NCI-H2196 treated with DMSO at 0.1 percent for 48 hours (cell line): ENCODE measurements around the gene VMP1.
"Not testable (repeated sequence)": the region's sequence is repeated elsewhere in the genome, so short reads cannot be mapped to it uniquely, and the experiment has no call there.

Experiments
- DNase-seq: peaks from one replicate; lab custom pipeline; 2025; ENCODE audit not compliant: unreplicated experiment; lab: John Stamatoyannopoulos, UW

VMP1 gene

DNA sequence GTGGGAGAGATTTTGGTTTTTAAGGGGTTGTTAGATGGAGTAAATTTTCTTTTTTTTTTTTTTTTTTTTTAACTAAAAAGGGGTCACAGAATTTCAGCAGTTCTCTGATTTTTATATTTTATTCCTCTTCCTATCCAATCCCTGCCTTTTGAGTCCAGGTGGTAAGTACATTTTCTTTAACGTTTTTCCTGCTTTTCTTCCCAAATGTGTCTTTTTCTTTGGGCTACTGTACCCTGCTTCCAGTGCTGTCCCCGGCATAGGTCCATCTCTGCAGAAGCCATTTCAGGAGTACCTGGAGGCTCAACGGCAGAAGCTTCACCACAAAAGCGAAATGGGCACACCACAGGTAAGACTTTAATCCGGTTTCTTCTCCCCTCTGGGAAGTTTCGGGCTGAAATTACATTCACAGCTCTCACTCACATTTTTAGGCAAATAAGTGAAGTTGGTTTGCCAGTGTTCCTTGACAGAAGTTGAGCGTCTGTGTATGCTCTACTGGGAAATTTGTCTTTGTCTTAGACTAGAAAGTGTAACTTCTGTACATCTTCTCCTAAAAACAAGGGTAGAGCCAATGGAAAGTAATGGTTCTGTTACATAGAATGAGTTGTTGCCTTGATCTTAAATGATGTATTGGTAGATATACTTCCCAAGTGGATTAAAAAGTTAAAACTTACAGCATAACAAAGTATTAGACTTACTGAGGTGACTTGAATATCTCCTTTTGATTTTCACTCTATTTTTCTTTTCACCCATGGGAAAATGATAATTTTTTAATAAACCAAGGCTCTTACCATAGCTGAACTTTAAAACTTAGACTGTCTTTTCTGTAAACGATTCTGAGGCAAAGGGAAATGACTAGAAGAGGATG lies 130.8 kb downstream of the VMP1 start:
- no peak for DNase-seq

GRCh38 chr17:59839651-59840328 lies 132.3 kb downstream of the VMP1 start:
- no peak for DNase-seq

GRCh38 chr17:59840329-59841090 lies 133.1 kb downstream of the VMP1 start:
- DNase-seq, result no peak

GRCh38 chr17:59841091-59841881 lies 133.8 kb downstream of the VMP1 start:
- DNase-seq, result not testable (repeated sequence)

DNA sequence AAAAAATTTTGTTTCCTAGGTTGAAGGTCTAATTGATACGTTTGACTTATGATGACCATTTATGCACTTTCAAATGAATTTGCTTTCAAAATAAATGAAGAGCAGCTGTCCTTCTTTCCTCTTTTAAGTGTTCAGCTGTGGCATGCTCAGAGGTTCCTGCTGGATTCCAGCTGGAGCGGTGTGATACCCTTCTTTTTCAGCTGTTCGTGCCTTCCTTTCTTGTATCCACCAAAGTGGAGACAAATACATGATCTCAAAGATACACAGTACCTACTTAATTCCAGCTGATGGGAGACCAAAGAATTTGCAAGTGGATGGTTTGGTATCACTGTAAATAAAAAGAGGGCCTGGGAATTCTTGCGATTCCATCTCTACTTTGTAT lies 134.4 kb downstream of the VMP1 start:
- not testable (repeated sequence) for DNase-seq

GRCh38 chr17:59842901-59843652 lies 135.6 kb downstream of the VMP1 start:
- DNase-seq, result no peak

GRCh38 chr17:59844884-59845594 lies 137.6 kb downstream of the VMP1 start:
- DNase-seq, result no peak

GRCh38 chr17:59845595-59846393 lies 138.3 kb downstream of the VMP1 start:
- peak; percentile 91 for DNase-seq

DNA sequence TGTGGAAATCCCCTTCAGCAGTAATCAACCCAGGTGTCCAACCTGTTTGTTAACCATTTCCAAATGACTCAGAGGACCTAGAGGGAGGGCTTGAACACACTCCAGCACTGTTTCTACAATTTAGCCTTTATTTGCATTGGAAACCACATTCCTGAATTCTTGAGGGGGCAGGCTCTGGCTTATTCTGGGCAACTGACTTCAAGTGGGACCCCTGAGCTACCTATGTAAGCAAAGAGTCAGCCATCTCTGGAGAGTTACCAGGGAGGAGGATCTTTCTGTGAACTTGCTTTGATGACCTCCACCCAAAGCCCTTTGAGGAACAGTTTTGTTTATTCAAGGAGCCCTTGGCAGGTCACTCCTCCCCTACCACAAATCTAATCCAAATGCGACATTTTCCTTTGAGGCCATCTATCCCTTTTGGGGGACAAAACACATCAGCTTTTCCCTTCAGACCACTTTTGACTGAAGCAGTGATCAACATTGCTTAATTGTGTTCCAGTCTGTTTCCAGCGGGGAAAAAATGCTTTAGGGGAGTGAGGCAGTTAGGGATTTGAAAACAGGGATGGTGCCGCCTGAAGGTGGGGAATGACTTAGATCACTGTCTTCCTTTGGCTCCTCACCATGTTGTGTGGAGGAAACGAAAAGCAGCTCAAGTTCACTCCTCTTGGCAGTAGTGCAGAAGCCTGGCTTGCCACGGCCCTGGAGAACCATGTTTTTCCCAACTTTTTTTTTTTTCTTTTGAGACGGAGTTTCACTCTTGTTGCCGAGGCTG lies 139.1 kb downstream of the VMP1 start:
- DNase-seq, result peak; percentile 86

- no peak for DNase-seq
Measured at GRCh38 chr17:59848385-59848668, 140.9 kb downstream of the VMP1 start.

DNA sequence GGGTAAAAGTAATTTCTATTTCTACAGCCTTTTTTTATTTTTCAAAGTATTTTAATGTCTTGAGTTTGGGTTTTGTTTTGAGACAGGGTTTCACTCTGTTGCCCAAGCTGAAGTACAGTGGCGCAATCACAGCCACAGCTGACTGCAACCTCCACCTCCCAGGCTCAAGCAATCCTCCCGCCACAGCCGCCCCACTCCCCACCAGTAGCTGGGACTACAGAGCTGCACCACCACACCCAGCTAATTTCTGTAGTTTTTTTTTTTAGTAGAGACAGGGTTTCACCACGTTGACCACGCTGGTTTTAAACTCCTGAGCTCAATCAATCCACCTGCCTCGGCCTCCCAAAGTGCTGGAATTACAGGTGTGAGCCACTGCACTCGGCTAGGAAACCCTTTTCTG lies 141.3 kb downstream of the VMP1 start:
- DNase-seq, result no peak

DNA sequence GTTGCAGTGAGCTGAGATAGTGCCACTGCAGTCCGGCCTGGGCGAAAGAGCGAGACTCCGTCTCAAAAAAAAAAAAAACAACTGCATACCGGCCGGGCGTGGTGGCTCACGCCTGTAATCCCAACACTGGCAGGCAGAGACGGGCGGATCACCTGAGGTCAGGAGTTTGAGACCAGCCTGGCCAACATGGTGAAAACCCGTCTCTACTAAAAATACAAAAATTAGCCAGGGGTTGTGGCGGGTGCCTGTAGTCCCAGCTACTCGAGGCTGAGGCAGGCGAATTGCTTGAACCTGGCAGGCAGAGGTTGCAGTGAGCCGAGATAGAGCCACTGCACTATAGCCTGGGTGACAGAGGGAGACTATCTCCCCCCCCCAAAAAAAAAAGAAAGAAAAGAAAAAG lies 142.9 kb downstream of the VMP1 start:
- DNase-seq, result not testable (repeated sequence)

DNA sequence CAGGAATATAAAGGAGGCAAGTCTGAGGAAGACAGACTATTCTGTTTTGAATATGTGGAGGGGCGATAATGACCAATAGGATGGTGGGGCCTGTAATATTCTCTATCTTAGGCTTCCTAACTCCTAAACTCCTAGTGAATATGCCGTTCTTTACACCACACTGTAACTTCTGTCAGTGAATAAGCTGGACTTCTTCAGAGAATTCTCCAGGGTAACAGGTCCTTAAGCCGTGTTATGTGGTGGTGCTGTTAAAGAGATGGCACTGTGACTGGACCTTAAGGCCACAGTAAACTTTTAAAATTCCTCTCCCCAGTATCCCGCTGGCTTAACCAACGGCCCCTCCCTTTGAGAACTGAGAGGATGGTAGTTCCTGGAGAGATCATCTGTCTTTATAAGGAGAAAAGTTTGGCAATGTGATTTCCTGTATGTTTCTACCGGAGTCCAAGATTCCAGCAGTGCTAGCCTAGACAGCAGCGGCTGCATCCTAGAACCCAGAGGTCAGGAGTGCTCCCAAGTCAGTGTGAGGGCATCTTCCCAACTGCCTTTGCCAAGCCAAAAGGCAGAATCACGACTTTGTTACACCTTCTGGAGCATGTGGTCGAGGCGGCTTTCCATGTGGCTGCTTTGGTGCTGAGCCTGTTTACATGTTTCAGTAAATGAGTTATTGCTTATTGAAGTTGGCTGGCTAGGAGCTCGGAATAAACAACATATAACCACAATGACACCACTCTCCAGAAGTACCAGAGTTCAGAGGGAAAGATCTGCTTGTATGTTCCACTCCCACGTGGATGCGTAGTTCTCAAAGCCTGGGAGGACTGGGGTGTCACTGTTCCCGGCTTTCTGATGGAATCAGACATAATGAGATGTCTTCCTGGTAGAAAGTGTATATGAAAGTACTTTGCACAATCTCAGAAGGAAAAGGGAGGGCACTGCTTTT lies 144.3 kb downstream of the VMP1 start:
- no peak for DNase-seq

DNA sequence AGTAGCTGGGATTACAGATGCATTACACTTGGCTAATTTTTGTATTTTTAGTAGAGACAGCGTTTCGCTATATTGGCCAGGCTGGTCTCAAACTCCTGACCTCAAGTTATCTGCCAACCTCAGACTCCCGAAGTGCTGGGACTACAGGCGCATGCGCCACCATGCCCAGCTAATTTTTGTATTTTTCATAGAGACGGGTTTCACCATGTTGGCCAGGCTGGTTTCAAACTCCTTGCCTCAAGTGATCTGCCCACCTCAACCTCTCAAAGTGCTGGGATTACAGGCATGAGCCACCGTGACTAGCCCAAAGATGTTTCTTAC lies 145.4 kb downstream of the VMP1 start:
- DNase-seq, result not testable (repeated sequence)

GRCh38 chr17:59853168-59853918 lies 145.9 kb downstream of the VMP1 start:
- peak; percentile 74 for DNase-seq

DNA sequence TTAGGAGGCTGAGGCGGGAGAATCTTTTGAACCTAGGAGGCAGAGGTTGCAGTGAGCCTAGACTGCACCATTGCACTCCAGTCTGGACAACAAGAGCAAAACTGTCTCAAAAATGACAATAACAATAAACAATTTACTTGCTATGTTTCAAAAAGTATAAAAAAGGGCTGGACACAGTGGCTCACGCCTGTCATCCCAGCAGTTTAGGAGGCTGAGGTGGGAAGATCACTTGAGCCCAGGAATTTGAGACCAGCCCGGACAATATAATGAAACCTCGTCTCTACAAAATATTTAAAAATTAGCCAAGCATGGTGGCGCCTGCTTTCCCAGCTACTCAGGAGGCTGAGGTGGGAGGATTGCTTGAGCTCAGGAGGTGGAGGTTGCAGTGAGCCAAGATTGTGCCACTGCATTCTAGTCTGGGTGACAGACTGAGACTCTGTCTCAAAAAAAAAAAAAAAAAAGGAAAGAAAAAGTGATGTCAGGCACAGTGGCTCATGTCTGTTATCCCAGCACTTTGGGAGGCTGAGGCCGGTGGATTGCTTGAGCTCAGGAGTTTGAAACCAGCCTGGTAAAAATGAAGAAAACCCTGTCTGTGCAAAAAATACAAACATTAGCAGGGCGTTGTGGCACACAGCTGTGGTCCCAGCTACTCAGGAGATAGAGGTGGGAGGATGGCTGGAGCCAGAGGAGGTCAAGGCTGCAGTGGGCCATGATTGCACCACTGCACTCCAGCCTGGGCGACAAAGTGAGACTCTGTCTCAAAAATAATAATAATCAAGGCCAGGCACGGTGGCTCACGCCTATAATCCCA lies 146.7 kb downstream of the VMP1 start:
- DNase-seq, result not testable (repeated sequence)
